GM23338 (cell line): ENCODE data around the gene EVX2. TPM values are rescaled to one million over a fixed set of nuclear protein-coding genes. Genes with fewer than 3 reads are reported as not detected.

Experiments
- ATAC-seq: fragments of 200-7000 bp; cut with Tn5 transposase; 3 replicates; pipeline ENCODE4 v1.9.1; 2020
- DNase-seq: peaks from one replicate; pipeline ENCODE4 v3.0.0-alpha.2; 2015; ENCODE audit warnings: low spot score
- H2AFZ ChIP-seq: fragments of 200-600 bp; sonication (generic); 2 replicates; pipeline ENCODE4 v1.8.0; 2016; ENCODE audit warnings: antibody characterized with exemption, mild to moderate bottlenecking, moderate library complexity
- H3F3A ChIP-seq: fragments of 200-600 bp; sonication (generic); replicated peaks from 2 replicates; pipeline ENCODE4 v1.8.0; 2017; ENCODE audit warnings: antibody characterized with exemption, mixed run types, low read depth
- H3K27ac ChIP-seq: fragments of 200-600 bp; sonication (generic); 2 replicates; pipeline ENCODE4 v1.6.1; 2016; ENCODE audit warnings: low read depth
- H3K27me3 ChIP-seq: fragments of 200-600 bp; sonication (generic); 2 replicates; pipeline ENCODE4 v1.8.0; 2016; ENCODE audit warnings: mild to moderate bottlenecking, mixed run types, moderate library complexity; ENCODE audit not compliant: insufficient read depth
- H3K36me3 ChIP-seq: fragments of 200-600 bp; sonication (generic); 2 replicates; pipeline ENCODE4 v1.8.0; 2016; ENCODE audit warnings: mild to moderate bottlenecking; ENCODE audit not compliant: insufficient read depth
- H3K4me1 ChIP-seq: fragments of 200-600 bp; sonication (generic); 2 replicates; pipeline ENCODE4 v1.8.0; 2016; ENCODE audit warnings: mild to moderate bottlenecking, moderate library complexity; ENCODE audit not compliant: insufficient read depth
- H3K4me2 ChIP-seq: fragments of 200-600 bp; sonication (generic); 2 replicates; pipeline ENCODE4 v1.7.1; 2017; ENCODE audit warnings: mixed run types
- H3K4me3 ChIP-seq: fragments of 200-600 bp; sonication (generic); 2 replicates; pipeline ENCODE4 v1.6.1; 2016; ENCODE audit warnings: mixed run types
- H3K79me2 ChIP-seq: fragments of 200-600 bp; sonication (generic); replicated peaks from 2 replicates; pipeline ENCODE4 v1.8.0; 2017; ENCODE audit warnings: mild to moderate bottlenecking; ENCODE audit not compliant: insufficient read depth
- H3K9me2 ChIP-seq: fragments of 200-600 bp; sonication (generic); 2 replicates; pipeline ENCODE4 v1.8.0; 2017; ENCODE audit not compliant: insufficient read depth
- H4K20me1 ChIP-seq: fragments of 200-600 bp; sonication (generic); replicated peaks from 2 replicates; pipeline ENCODE4 v1.8.0; 2017; ENCODE audit warnings: mild to moderate bottlenecking; ENCODE audit not compliant: insufficient read depth
- H3K27ac Mint-ChIP-seq: 2 replicates; pipeline ENCODE4 v1.8.0; 2020; ENCODE audit warnings: inconsistent platforms, mild to moderate bottlenecking, moderate library complexity, mixed read lengths
- H3K27me3 Mint-ChIP-seq: 3 replicates; pipeline ENCODE4 v1.8.0; 2022; ENCODE audit warnings: low read depth, mild to moderate bottlenecking, moderate library complexity, mixed read lengths, inconsistent platforms; ENCODE audit not compliant: insufficient read depth, poor library complexity
- H3K36me3 Mint-ChIP-seq: 3 replicates; pipeline ENCODE4 v1.8.0; 2021; ENCODE audit warnings: low read depth, mild to moderate bottlenecking, inconsistent platforms, moderate library complexity, mixed read lengths
- H3K4me1 Mint-ChIP-seq: 3 replicates; pipeline ENCODE4 v1.8.0; 2020; ENCODE audit warnings: mild to moderate bottlenecking, inconsistent platforms, mixed read lengths
- H3K4me3 Mint-ChIP-seq: 3 replicates; pipeline ENCODE4 v1.8.0; 2021; ENCODE audit warnings: moderate library complexity, mild to moderate bottlenecking, inconsistent platforms, mixed read lengths
- H3K9me3 Mint-ChIP-seq: 3 replicates; pipeline ENCODE4 v1.8.0; 2020; ENCODE audit warnings: moderate library complexity, mild to moderate bottlenecking, inconsistent platforms, mixed read lengths
- EZH2 ChIP-seq: fragments of 200-600 bp; sonication (generic); IDR thresholded peaks from one replicate; pipeline ENCODE4 v1.8.0; 2017; ENCODE audit warnings: antibody characterized with exemption, mild to moderate bottlenecking, low read depth; ENCODE audit not compliant: unreplicated experiment
- EZH2phosphoT487 ChIP-seq: fragments of 200-600 bp; sonication (generic); IDR thresholded peaks from one replicate; pipeline ENCODE4 v1.8.1; 2018; ENCODE audit warnings: antibody characterized with exemption; ENCODE audit not compliant: unreplicated experiment
- NANOG ChIP-seq: IDR thresholded peaks from 2 replicates; pipeline ENCODE4 v1.6.1; 2016; ENCODE audit warnings: antibody characterized with exemption, borderline replicate concordance
- POLR2AphosphoS5 ChIP-seq: IDR thresholded peaks from 2 replicates; pipeline ENCODE4 v1.6.1; 2016; ENCODE audit warnings: antibody characterized with exemption, low read depth
- ZNF114 ChIP-seq: fragments of 250-450 bp; sonication (Bioruptor Pico); IDR thresholded peaks from 2 replicates; pipeline ENCODE4 v1.5.0; 2020; ENCODE audit warnings: mild to moderate bottlenecking, moderate library complexity
- ZNF331 ChIP-seq: fragments of 250-450 bp; sonication (Bioruptor Pico); IDR thresholded peaks from 2 replicates; pipeline ENCODE4 v1.5.0; 2020; ENCODE audit warnings: low read depth, mild to moderate bottlenecking, moderate library complexity
- polyA plus RNA-seq: library from polyadenylated mRNA; unstranded; fragments of >200 nt; fragmentation: Nextera tagmentation; extraction: Ambion mirVana; gene quantifications from 2 replicates; pipeline ENCODE4 v1.2.1, GENCODE V29; 2016
- total RNA-seq: library from RNA; depleted of rRNA; stranded (reverse); fragments of >200 nt; shearing (Covaris generic); gene quantifications from 2 replicates; pipeline ENCODE4 v1.2.3, GENCODE V29; 2014
- TF ChIP-seq, protein P1 (sequence below): IDR thresholded peaks from 2 replicates; pipeline ENCODE4 v1.6.1; 2016; ENCODE audit warnings: antibody characterized with exemption
- TF ChIP-seq, protein P2 (sequence below), 2 experiments: fragments of 200-600 bp in 1 of 2; sonication (generic) in 1 of 2; conservative IDR thresholded peaks; 2 replicates each; pipeline versions ENCODE4 v1.5.1 to v1.6.1; 2016 to 2017; ENCODE audit warnings: antibody characterized with exemption in 2 of 2, low read depth in 2 of 2, mild to moderate bottlenecking in 2 of 2, moderate library complexity in 1 of 2
- TF ChIP-seq, protein P3 (sequence below): IDR thresholded peaks from one replicate; pipeline ENCODE4 v1.6.1; 2018; ENCODE audit warnings: antibody characterized with exemption; ENCODE audit not compliant: unreplicated experiment

The EVX2 gene
- total and polyA plus RNA-seq, 2 experiments from 2014 or later = 0.03 TPM; not detected in 1

DNA sequence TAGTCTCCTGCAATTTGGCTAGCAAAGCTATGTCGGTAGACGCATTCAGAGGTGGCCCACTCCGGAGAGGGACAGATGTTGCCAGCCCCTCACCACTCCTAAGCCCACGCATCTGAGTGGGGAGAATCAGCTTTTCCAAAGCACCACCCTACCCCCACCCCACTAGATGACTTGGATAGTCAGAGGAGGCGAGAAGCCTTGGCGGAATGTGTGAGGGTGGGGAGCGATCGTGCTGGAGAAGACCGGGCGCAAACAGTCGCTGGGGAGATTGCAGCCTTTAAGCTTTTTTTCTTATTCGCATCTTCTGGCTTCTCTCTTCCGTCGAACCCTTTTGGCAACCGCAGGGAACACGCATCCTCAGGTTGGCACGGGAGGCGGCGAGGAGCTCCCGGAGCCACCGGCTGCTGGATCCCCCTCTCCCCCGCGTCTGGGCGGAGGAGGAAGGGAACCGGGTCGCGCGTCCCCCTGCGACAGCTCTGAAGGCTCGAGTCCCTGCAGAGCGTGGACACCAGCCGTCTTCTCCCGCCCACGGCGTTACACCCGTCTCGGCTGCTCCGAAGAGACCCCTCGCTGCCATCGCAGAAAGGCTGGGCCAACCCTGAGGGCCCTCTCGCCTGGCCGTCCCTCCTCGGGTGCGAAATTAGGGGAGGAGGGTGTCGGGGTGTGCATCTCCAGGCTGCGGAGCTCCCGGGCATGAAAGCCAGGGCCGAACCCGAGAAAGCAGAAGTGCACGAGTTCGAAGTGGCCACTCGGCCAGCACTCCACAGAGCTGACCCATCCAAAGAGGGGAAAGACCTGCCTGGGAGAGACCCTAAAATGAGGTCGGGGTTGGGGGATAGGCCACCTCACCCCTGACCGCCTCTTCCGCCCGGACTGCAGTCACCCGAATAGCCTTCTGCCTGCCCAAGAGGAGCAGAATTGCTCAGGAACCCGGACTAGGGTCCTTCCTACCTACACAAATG lies 12.2 kb downstream of the EVX2 start:
- H3K4me3 ChIP-seq = peak overlapping the region; percentile 35; the same call in 1 of the 2 replicates

DNA sequence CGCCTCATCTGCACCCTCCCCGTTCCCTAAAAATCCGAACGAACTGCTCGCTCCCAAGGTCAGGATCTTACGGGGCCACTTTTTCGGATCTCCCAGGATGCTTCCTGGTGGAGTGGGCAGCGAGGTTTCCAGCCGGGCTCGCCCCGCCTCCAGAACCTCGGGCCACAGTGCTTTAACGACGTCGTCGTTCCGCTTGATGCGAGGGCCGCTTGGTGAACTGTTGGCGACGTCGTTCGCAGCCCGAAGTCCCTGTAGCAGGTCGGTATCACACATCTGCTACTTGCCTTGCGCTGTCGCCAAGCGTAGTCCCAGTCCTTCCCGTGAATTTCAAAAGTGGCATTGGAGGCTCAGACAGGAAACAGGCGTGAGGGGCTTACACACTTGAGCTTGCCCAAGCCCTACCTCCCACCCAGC lies 15.3 kb downstream of the EVX2 start:
- Histone ChIP-seq H3K9me2 (no peaks in the 10 kb centered on the region), H3K79me2 (no peaks in the 10 kb centered on the region), H3K4me3 (peak overlapping the region; percentile 56), H2AFZ (no peak overlapping the region), H3K4me1 (peaks cover 30% of the 10 kb centered on the region), H3K4me2 (peak overlapping the region; percentile 89), H3K27me3 (peaks cover 100% of the 10 kb centered on the region), H3K36me3 (no peaks in the 10 kb centered on the region; the same call in 1 of the 2 replicates), H4K20me1 (peaks cover 12% of the 10 kb centered on the region), H3F3A (peaks cover 8% of the 10 kb centered on the region; the same call in 1 of the 2 replicates), H3K27ac (no peak overlapping the region)
- H3K27ac Mint-ChIP-seq = no peak overlapping the region
- H3K27me3 Mint-ChIP-seq = peaks cover 97% of the 10 kb centered on the region
- peaks cover 30% of the 10 kb centered on the region for H3K4me1 Mint-ChIP-seq
- TF ChIP-seq NANOG (no peak), POLR2AphosphoS5 (no peak), ZNF114 (CRISPR knock-in tag) (no peak), EZH2 (peak; percentile 88), ZNF331 (CRISPR knock-in tag) (no peak)
- TF ChIP-seq, protein P1, sequence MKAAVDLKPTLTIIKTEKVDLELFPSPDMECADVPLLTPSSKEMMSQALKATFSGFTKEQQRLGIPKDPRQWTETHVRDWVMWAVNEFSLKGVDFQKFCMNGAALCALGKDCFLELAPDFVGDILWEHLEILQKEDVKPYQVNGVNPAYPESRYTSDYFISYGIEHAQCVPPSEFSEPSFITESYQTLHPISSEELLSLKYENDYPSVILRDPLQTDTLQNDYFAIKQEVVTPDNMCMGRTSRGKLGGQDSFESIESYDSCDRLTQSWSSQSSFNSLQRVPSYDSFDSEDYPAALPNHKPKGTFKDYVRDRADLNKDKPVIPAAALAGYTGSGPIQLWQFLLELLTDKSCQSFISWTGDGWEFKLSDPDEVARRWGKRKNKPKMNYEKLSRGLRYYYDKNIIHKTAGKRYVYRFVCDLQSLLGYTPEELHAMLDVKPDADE = no peak
- TF ChIP-seq, protein P2, sequence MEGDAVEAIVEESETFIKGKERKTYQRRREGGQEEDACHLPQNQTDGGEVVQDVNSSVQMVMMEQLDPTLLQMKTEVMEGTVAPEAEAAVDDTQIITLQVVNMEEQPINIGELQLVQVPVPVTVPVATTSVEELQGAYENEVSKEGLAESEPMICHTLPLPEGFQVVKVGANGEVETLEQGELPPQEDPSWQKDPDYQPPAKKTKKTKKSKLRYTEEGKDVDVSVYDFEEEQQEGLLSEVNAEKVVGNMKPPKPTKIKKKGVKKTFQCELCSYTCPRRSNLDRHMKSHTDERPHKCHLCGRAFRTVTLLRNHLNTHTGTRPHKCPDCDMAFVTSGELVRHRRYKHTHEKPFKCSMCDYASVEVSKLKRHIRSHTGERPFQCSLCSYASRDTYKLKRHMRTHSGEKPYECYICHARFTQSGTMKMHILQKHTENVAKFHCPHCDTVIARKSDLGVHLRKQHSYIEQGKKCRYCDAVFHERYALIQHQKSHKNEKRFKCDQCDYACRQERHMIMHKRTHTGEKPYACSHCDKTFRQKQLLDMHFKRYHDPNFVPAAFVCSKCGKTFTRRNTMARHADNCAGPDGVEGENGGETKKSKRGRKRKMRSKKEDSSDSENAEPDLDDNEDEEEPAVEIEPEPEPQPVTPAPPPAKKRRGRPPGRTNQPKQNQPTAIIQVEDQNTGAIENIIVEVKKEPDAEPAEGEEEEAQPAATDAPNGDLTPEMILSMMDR (conservative IDR thresholded peaks at IDR 0.05; ENCODE audit: low read depth in 2 of 2) = no peak
- TF ChIP-seq, protein P3, sequence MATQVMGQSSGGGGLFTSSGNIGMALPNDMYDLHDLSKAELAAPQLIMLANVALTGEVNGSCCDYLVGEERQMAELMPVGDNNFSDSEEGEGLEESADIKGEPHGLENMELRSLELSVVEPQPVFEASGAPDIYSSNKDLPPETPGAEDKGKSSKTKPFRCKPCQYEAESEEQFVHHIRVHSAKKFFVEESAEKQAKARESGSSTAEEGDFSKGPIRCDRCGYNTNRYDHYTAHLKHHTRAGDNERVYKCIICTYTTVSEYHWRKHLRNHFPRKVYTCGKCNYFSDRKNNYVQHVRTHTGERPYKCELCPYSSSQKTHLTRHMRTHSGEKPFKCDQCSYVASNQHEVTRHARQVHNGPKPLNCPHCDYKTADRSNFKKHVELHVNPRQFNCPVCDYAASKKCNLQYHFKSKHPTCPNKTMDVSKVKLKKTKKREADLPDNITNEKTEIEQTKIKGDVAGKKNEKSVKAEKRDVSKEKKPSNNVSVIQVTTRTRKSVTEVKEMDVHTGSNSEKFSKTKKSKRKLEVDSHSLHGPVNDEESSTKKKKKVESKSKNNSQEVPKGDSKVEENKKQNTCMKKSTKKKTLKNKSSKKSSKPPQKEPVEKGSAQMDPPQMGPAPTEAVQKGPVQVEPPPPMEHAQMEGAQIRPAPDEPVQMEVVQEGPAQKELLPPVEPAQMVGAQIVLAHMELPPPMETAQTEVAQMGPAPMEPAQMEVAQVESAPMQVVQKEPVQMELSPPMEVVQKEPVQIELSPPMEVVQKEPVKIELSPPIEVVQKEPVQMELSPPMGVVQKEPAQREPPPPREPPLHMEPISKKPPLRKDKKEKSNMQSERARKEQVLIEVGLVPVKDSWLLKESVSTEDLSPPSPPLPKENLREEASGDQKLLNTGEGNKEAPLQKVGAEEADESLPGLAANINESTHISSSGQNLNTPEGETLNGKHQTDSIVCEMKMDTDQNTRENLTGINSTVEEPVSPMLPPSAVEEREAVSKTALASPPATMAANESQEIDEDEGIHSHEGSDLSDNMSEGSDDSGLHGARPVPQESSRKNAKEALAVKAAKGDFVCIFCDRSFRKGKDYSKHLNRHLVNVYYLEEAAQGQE = no peak
- no peaks in the 10 kb centered on the region; the same call in 2 of the 3 replicates for H3K36me3 Mint-ChIP-seq
- no peaks in the 10 kb centered on the region for H3K9me3 Mint-ChIP-seq
- ATAC-seq = peak; percentile 5; the same call in 1 of the 3 replicates
- DNase-seq = peak; percentile 42
- peak overlapping the region; percentile 62; the same call in 2 of the 3 replicates for H3K4me3 Mint-ChIP-seq

More for the DNA sequence above, 12.2 kb downstream of the EVX2 start:
- Histone ChIP-seq H3K27ac (no peak overlapping the region), H3F3A (peaks cover 16% of the 10 kb centered on the region), H2AFZ (no peak overlapping the region), H3K36me3 (no peaks in the 10 kb centered on the region; the same call in 1 of the 2 replicates), H3K27me3 (peaks cover 100% of the 10 kb centered on the region), H3K79me2 (no peaks in the 10 kb centered on the region), H4K20me1 (peaks cover 29% of the 10 kb centered on the region), H3K4me1 (peaks cover 32% of the 10 kb centered on the region), H3K9me2 (no peaks in the 10 kb centered on the region), H3K4me2 (peak overlapping the region; percentile 64; the same call in 1 of the 2 replicates)
- no peak overlapping the region for H3K27ac Mint-ChIP-seq
- no peaks in the 10 kb centered on the region; the same call in 2 of the 3 replicates for H3K9me3 Mint-ChIP-seq
- peaks cover 27% of the 10 kb centered on the region; the same call in 2 of the 3 replicates for H3K4me1 Mint-ChIP-seq
- H3K4me3 Mint-ChIP-seq = peak overlapping the region; percentile 37; the same call in 1 of the 3 replicates
- DNase-seq (peak; percentile 39), ATAC-seq (no peak; the same call in 2 of the 3 replicates)
- no peaks in the 10 kb centered on the region; the same call in 2 of the 3 replicates for H3K36me3 Mint-ChIP-seq
- TF ChIP-seq EZH2phosphoT487 = peak; percentile 70
- peak; percentile 83 for TF ChIP-seq EZH2
- TF ChIP-seq NANOG = no peak
- peaks cover 100% of the 10 kb centered on the region for H3K27me3 Mint-ChIP-seq
